H9 (cell line): ENCODE data around the gene PRAC2. TPM values are rescaled to one million over a fixed set of nuclear protein-coding genes. Genes with fewer than 3 reads are reported as not detected.

ENCODE experiments used
- DNase-seq: peaks from one replicate; pipeline ENCODE4 v3.0.0-alpha.2; 2017
- H2AFZ ChIP-seq: one replicate; pipeline ENCODE4 v1.6.1; 2013; ENCODE audit warnings: mild to moderate bottlenecking, low read length, control low read depth, moderate library complexity
- H2AK5ac ChIP-seq: 2 replicates; pipeline ENCODE4 v1.6.1; 2013; ENCODE audit warnings: low read length, control low read depth, mixed read lengths; ENCODE audit not compliant: insufficient read length
- H2BK120ac ChIP-seq: one replicate; pipeline ENCODE4 v1.6.1; 2013; ENCODE audit warnings: low read depth, mild to moderate bottlenecking, low read length, control low read depth, inconsistent platforms; ENCODE audit not compliant: poor library complexity, severe bottlenecking
- H2BK12ac ChIP-seq: 2 replicates; pipeline ENCODE4 v1.6.1; 2013; ENCODE audit warnings: low read length, control low read depth, mixed read lengths, low read depth; ENCODE audit not compliant: insufficient read length
- H2BK15ac ChIP-seq: 2 replicates; pipeline ENCODE4 v1.6.1; 2013; ENCODE audit warnings: low read depth, low read length, control low read depth
- H2BK20ac ChIP-seq: one replicate; pipeline ENCODE4 v1.6.1; 2013; ENCODE audit warnings: low read depth, mild to moderate bottlenecking, low read length, control low read depth, inconsistent platforms; ENCODE audit not compliant: poor library complexity, severe bottlenecking
- H2BK5ac ChIP-seq: 2 replicates; pipeline ENCODE4 v1.6.1; 2013; ENCODE audit warnings: low read length, control low read depth, mixed read lengths; ENCODE audit not compliant: insufficient read length
- H3K14ac ChIP-seq: 2 replicates; pipeline ENCODE4 v1.6.1; 2013; ENCODE audit warnings: low read length, control low read depth; ENCODE audit not compliant: insufficient read depth
- H3K18ac ChIP-seq: 2 replicates; pipeline ENCODE4 v1.6.1; 2013; ENCODE audit warnings: low read depth, mild to moderate bottlenecking, mixed read lengths, low read length, control low read depth; ENCODE audit not compliant: insufficient read length
- H3K23ac ChIP-seq: 2 replicates; pipeline ENCODE4 v1.6.1; 2013; ENCODE audit warnings: low read length, control low read depth, mixed read lengths, low read depth; ENCODE audit not compliant: insufficient read length
- H3K23me2 ChIP-seq: 2 replicates; pipeline ENCODE4 v1.6.1; 2013; ENCODE audit warnings: low read depth, mild to moderate bottlenecking, mixed read lengths, low read length, control low read depth; ENCODE audit not compliant: insufficient read length, poor library complexity, severe bottlenecking
- H3K27ac ChIP-seq: 2 replicates; pipeline ENCODE4 v1.5.1; 2013; ENCODE audit warnings: low read length, control low read depth, mixed read lengths, low read depth; ENCODE audit not compliant: insufficient read length
- H3K27me3 ChIP-seq: 2 replicates; pipeline ENCODE4 v1.6.1; 2013; ENCODE audit warnings: low read length, control low read depth, inconsistent platforms; ENCODE audit not compliant: insufficient read depth
- H3K4ac ChIP-seq: 2 replicates; pipeline ENCODE4 v1.6.1; 2013; ENCODE audit warnings: low read depth, mild to moderate bottlenecking, control low read depth, inconsistent platforms, low read length, moderate library complexity
- H3K4me1 ChIP-seq: 2 replicates; pipeline ENCODE4 v1.6.1; 2013; ENCODE audit warnings: low read length, control low read depth, inconsistent platforms; ENCODE audit not compliant: insufficient read depth
- H3K4me2 ChIP-seq: 2 replicates; pipeline ENCODE4 v1.6.1; 2013; ENCODE audit warnings: low read length, control low read depth, mixed read lengths; ENCODE audit not compliant: insufficient read length, insufficient read depth
- H3K56ac ChIP-seq: 2 replicates; pipeline ENCODE4 v1.6.1; 2013; ENCODE audit warnings: low read depth, mild to moderate bottlenecking, mixed read lengths, low read length, control low read depth; ENCODE audit not compliant: insufficient read length
- H3K79me1 ChIP-seq: 2 replicates; pipeline ENCODE4 v1.6.1; 2013; ENCODE audit warnings: low read depth, mild to moderate bottlenecking, moderate library complexity, low read length, control low read depth, inconsistent platforms; ENCODE audit not compliant: insufficient read depth, poor library complexity, severe bottlenecking
- H3K79me2 ChIP-seq: 2 replicates; pipeline ENCODE4 v1.6.1; 2013; ENCODE audit warnings: low read length, control low read depth, inconsistent platforms; ENCODE audit not compliant: insufficient read depth
- H3K9ac ChIP-seq: 2 replicates; pipeline ENCODE4 v1.6.1; 2013; ENCODE audit warnings: low read length, control low read depth, mixed read lengths; ENCODE audit not compliant: insufficient read length; ENCODE audit errors: extremely low read depth
- H3K9me3 ChIP-seq: one replicate; pipeline ENCODE4 v1.6.1; 2013; ENCODE audit warnings: low read depth, low read length, inconsistent platforms; ENCODE audit not compliant: control insufficient read depth
- H3T11ph ChIP-seq: one replicate; pipeline ENCODE4 v1.6.1; 2013; ENCODE audit warnings: mild to moderate bottlenecking, low read length, control low read depth, inconsistent platforms
- H4K20me1 ChIP-seq: one replicate; pipeline ENCODE4 v1.6.1; 2013; ENCODE audit not compliant: control insufficient read depth, insufficient read length, insufficient read depth
- H4K5ac ChIP-seq: 2 replicates; pipeline ENCODE4 v1.6.1; 2013; ENCODE audit warnings: low read depth, mild to moderate bottlenecking, mixed read lengths, low read length, control low read depth; ENCODE audit not compliant: insufficient read length
- H4K8ac ChIP-seq: replicated peaks from 2 replicates; pipeline ENCODE4 v1.6.1; 2013; ENCODE audit warnings: low read length, control low read depth, mixed read lengths, low read depth; ENCODE audit not compliant: insufficient read length
- H4K91ac ChIP-seq: 2 replicates; pipeline ENCODE4 v1.6.1; 2013; ENCODE audit warnings: low read depth, mild to moderate bottlenecking, moderate library complexity, mixed read lengths, low read length, control low read depth; ENCODE audit not compliant: insufficient read length
- H3K27ac Mint-ChIP-seq, 3 experiments: 2 replicates in 2 of 3; 3 replicates in 1 of 3; pipeline ENCODE4 v1.8.0; 2020 to 2021; ENCODE audit warnings: mixed read lengths in 3 of 3, mild to moderate bottlenecking in 1 of 3, moderate library complexity in 1 of 3
- H3K27me3 Mint-ChIP-seq: 2 replicates; pipeline ENCODE4 v1.8.0; 2021; ENCODE audit warnings: low read depth, mild to moderate bottlenecking, moderate library complexity, mixed read lengths
- H3K36me3 Mint-ChIP-seq, 3 experiments: 2 replicates in 2 of 3; 3 replicates in 1 of 3; pipeline ENCODE4 v1.8.0; 2020 to 2021; ENCODE audit warnings: low read depth in 3 of 3, mixed read lengths in 3 of 3; ENCODE audit not compliant: insufficient read depth in 1 of 3
- H3K4me1 Mint-ChIP-seq, 2 experiments: 2 replicates each; pipeline ENCODE4 v1.8.0; 2020; ENCODE audit warnings: mixed read lengths in 2 of 2
- H3K4me3 Mint-ChIP-seq, 2 experiments: 2 replicates in 1 of 2; 3 replicates in 1 of 2; pipeline ENCODE4 v1.8.0; 2020 to 2021; ENCODE audit warnings: mild to moderate bottlenecking in 2 of 2, mixed read lengths in 2 of 2, moderate library complexity in 1 of 2
- H3K9me3 Mint-ChIP-seq, 2 experiments: 2 replicates in 1 of 2; 3 replicates in 1 of 2; pipeline ENCODE4 v1.8.0; 2020; ENCODE audit warnings: mild to moderate bottlenecking in 2 of 2, mixed read lengths in 2 of 2, moderate library complexity in 1 of 2
- WGBS: extraction: QIAGEN DNeasy Blood & Tissue Kit; methylation state at CpG from one replicate; pipeline ENCODE4 v1.1.7; 2013; ENCODE audit warnings: missing lambda C conversion rate, low lambda C conversion rate, mixed read lengths; ENCODE audit not compliant: insufficient read length; ENCODE audit errors: extremely low coverage; 5-methylcytosine and 5-hydroxymethylcytosine counted together
- total RNA-seq: library from RNA; stranded (reverse); gene quantifications from 2 replicates; pipeline ENCODE4 v1.2.1, GENCODE V29; 2021
- TF ChIP-seq, protein P1 (sequence below): fragments of 200-600 bp; sonication (generic); conservative IDR thresholded peaks from 3 replicates; pipeline ENCODE4 v1.8.0; 2021; ENCODE audit warnings: antibody characterized with exemption, mild to moderate bottlenecking

The PRAC2 gene
- total RNA-seq, 1 experiment from 2014 or later: not detected

- H3K79me2 ChIP-seq: no peaks in the 10 kb centered on the region
- no peak overlapping the region for H2BK15ac ChIP-seq
- H3K23me2 ChIP-seq: no peaks in the 10 kb centered on the region
- no peaks in the 10 kb centered on the region for H3K4me1 ChIP-seq
- H3K9ac ChIP-seq: no peak overlapping the region
- no CpG with 5 or more reads among the region's 8 CpGs for WGBS
- no peak overlapping the region for H4K8ac ChIP-seq
- H3T11ph ChIP-seq: no peak overlapping the region
- H3K79me1 ChIP-seq: no peaks in the 10 kb centered on the region
- Mint-ChIP-seq H3K9me3 (no peaks in the 10 kb centered on the region), H3K27me3 (peaks cover 99% of the 10 kb centered on the region), H3K4me3 (peak overlapping the region in 1 of 2 experiments; percentile 67; a peak in 2 of 5 replicates), H3K4me1 (peaks cover 5 to 8% of the 10 kb centered on the region in 2 experiments), H3K27ac (no peak overlapping the region), H3K36me3 (no peaks in the 10 kb centered on the region; a peak in 1 of 7 replicates)
- no peak for DNase-seq
- H3K27me3 ChIP-seq: peaks cover 81% of the 10 kb centered on the region
- H2BK5ac ChIP-seq: no peak overlapping the region
- no peak overlapping the region for H3K14ac ChIP-seq
- no peak overlapping the region for H3K23ac ChIP-seq
- H4K91ac ChIP-seq: no peak overlapping the region
- H3K56ac ChIP-seq: no peak overlapping the region
- H4K5ac ChIP-seq: no peak overlapping the region
- H4K20me1 ChIP-seq: no peaks in the 10 kb centered on the region
- no peak overlapping the region for H3K27ac ChIP-seq
- no peak overlapping the region for H3K18ac ChIP-seq
- no peak overlapping the region for H2BK12ac ChIP-seq
- no peak overlapping the region for H2AK5ac ChIP-seq
- H2AFZ ChIP-seq: no peak overlapping the region
- H3K4ac ChIP-seq: no peak overlapping the region
- H3K4me2 ChIP-seq: peak overlapping the region; percentile 34
- H3K9me3 ChIP-seq: no peaks in the 10 kb centered on the region
- no peak overlapping the region for H2BK20ac ChIP-seq
- TF ChIP-seq, protein P1, sequence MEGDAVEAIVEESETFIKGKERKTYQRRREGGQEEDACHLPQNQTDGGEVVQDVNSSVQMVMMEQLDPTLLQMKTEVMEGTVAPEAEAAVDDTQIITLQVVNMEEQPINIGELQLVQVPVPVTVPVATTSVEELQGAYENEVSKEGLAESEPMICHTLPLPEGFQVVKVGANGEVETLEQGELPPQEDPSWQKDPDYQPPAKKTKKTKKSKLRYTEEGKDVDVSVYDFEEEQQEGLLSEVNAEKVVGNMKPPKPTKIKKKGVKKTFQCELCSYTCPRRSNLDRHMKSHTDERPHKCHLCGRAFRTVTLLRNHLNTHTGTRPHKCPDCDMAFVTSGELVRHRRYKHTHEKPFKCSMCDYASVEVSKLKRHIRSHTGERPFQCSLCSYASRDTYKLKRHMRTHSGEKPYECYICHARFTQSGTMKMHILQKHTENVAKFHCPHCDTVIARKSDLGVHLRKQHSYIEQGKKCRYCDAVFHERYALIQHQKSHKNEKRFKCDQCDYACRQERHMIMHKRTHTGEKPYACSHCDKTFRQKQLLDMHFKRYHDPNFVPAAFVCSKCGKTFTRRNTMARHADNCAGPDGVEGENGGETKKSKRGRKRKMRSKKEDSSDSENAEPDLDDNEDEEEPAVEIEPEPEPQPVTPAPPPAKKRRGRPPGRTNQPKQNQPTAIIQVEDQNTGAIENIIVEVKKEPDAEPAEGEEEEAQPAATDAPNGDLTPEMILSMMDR: no peak
- no peak overlapping the region for H2BK120ac ChIP-seq
These were observed 32.4 kb downstream of the PRAC2 start for GRCh38 chr17:48755356-48755755.
